Liver (tissue), 9 donors: Measurements from ENCODE around the gene PTPRD. TPM values are rescaled to one million over a fixed set of nuclear protein-coding genes. Genes with fewer than 3 reads are reported as not detected.

Experiments used
- DNase-seq: peaks from one replicate; pipeline ENCODE4 v3.0.0-alpha.2; 2017; ENCODE audit warnings: low spot score
- H3K27ac ChIP-seq, 2 donors: one replicate each; pipeline ENCODE4 v1.7.0; 2013; ENCODE audit warnings: inconsistent platforms in 2 of 2, low read length in 2 of 2, control low read depth in 1 of 2, low read depth in 1 of 2, mild to moderate bottlenecking in 1 of 2
- H3K27me3 ChIP-seq, 4 donors: one replicate each; pipeline versions ENCODE4 v1.6.1 to v1.7.0; 2013; ENCODE audit warnings: low read length in 3 of 4, inconsistent platforms in 1 of 4, mild to moderate bottlenecking in 1 of 4, moderate library complexity in 1 of 4; ENCODE audit not compliant: control insufficient read depth in 4 of 4, insufficient read depth in 4 of 4
- H3K36me3 ChIP-seq, 4 donors: one replicate each; pipeline versions ENCODE4 v1.6.1 to v1.7.0; 2013; ENCODE audit warnings: low read length in 3 of 4, mild to moderate bottlenecking in 3 of 4, low read depth in 1 of 4, moderate library complexity in 1 of 4; ENCODE audit not compliant: control insufficient read depth in 4 of 4, insufficient read depth in 3 of 4
- H3K4me1 ChIP-seq, 4 donors: one replicate each; pipeline versions ENCODE4 v1.6.1 to v1.7.0; 2013; ENCODE audit warnings: low read length in 3 of 4, mild to moderate bottlenecking in 3 of 4, moderate library complexity in 1 of 4; ENCODE audit not compliant: control insufficient read depth in 4 of 4, insufficient read depth in 4 of 4
- H3K4me3 ChIP-seq, 3 donors: one replicate each; pipeline versions ENCODE4 v1.6.1 to v1.7.0; 2013; ENCODE audit warnings: low read length in 3 of 3, control low read depth in 1 of 3, low read depth in 1 of 3, mild to moderate bottlenecking in 1 of 3
- H3K9ac ChIP-seq, 2 donors: one replicate each; pipeline ENCODE4 v1.7.0; 2013; ENCODE audit warnings: low read length in 2 of 2, mild to moderate bottlenecking in 2 of 2, moderate library complexity in 2 of 2, control low read depth in 1 of 2, low read depth in 1 of 2
- H3K9me3 ChIP-seq, 4 donors: one replicate each; pipeline versions ENCODE4 v1.6.1 to v1.7.0; 2013; ENCODE audit warnings: low read length in 3 of 4; ENCODE audit not compliant: control insufficient read depth in 4 of 4
- ATF3 ChIP-seq: IDR thresholded peaks from 2 replicates; pipeline ENCODE4 v1.6.1; 2016; ENCODE audit warnings: antibody characterized with exemption
- EGR1 ChIP-seq, 2 donors: IDR thresholded peaks; 2 replicates each; pipeline ENCODE4 v1.6.1; 2016 to 2018; ENCODE audit warnings: antibody characterized with exemption in 2 of 2, low read depth in 2 of 2
- FOXA1 ChIP-seq: IDR thresholded peaks from 2 replicates; pipeline ENCODE4 v1.6.1; 2016; ENCODE audit warnings: antibody characterized with exemption
- FOXA2 ChIP-seq: IDR thresholded peaks from 2 replicates; pipeline ENCODE4 v1.6.1; 2016; ENCODE audit warnings: antibody characterized with exemption
- GABPA ChIP-seq, 2 donors: IDR thresholded peaks in 1 of 2; conservative IDR thresholded peaks in 1 of 2; 2 replicates each; pipeline ENCODE4 v1.6.1; 2016; ENCODE audit warnings: antibody characterized with exemption in 2 of 2, mild to moderate bottlenecking in 1 of 2, moderate library complexity in 1 of 2
- HNF4A ChIP-seq, 2 donors: conservative IDR thresholded peaks; 2 replicates each; pipeline ENCODE4 v1.6.1; 2016; ENCODE audit warnings: antibody characterized with exemption in 2 of 2, mild to moderate bottlenecking in 2 of 2
- HNF4G ChIP-seq: IDR thresholded peaks from 2 replicates; pipeline ENCODE4 v1.6.1; 2016; ENCODE audit warnings: antibody characterized with exemption
- JUND ChIP-seq, 2 donors: IDR thresholded peaks; 2 replicates each; pipeline ENCODE4 v1.6.1; 2016; ENCODE audit warnings: antibody characterized with exemption in 2 of 2
- MAX ChIP-seq: IDR thresholded peaks from 2 replicates; pipeline ENCODE4 v1.6.1; 2016; ENCODE audit warnings: antibody characterized with exemption
- NR2F2 ChIP-seq: IDR thresholded peaks from 2 replicates; pipeline ENCODE4 v1.6.1; 2016; ENCODE audit warnings: antibody characterized with exemption
- RAD21 ChIP-seq, 2 donors: IDR thresholded peaks; 2 replicates each; pipeline ENCODE4 v1.6.1; 2016; ENCODE audit warnings: antibody characterized with exemption in 2 of 2, mild to moderate bottlenecking in 2 of 2
- RXRA ChIP-seq, 2 donors: IDR thresholded peaks; 2 replicates each; pipeline ENCODE4 v1.6.1; 2017 to 2018; ENCODE audit warnings: antibody characterized with exemption in 2 of 2, mild to moderate bottlenecking in 1 of 2
- SP1 ChIP-seq: IDR thresholded peaks from 2 replicates; pipeline ENCODE4 v1.6.1; 2018; ENCODE audit warnings: antibody characterized with exemption, mild to moderate bottlenecking
- TAF1 ChIP-seq: conservative IDR thresholded peaks from 2 replicates; pipeline ENCODE4 v1.6.1; 2016; ENCODE audit warnings: antibody characterized with exemption, mild to moderate bottlenecking
- YY1 ChIP-seq: IDR thresholded peaks from 2 replicates; pipeline ENCODE4 v1.6.1; 2016; ENCODE audit warnings: antibody characterized with exemption, mild to moderate bottlenecking
- ZBTB33 ChIP-seq: IDR thresholded peaks from 2 replicates; pipeline ENCODE4 v1.6.1; 2016; ENCODE audit warnings: antibody characterized with exemption
- WGBS: extraction: QIAGEN DNeasy Blood & Tissue Kit; methylation state at CpG from one replicate; pipeline ENCODE4 v1.1.7; 2013; 5-methylcytosine and 5-hydroxymethylcytosine counted together
- polyA plus RNA-seq, 2 donors: library from polyadenylated mRNA; stranded (reverse) in 1 of 2; unstranded in 1 of 2; fragments of 200-250 nt in 1 of 2; fragments of >200 nt in 1 of 2; fragmentation: Nextera tagmentation in 1 of 2; extraction: Ambion mirVana in 1 of 2; gene quantifications; one replicate each; pipeline versions ENCODE4 v1.2.1 to v1.2.3, GENCODE V29; 2013 to 2015
- total RNA-seq, 2 donors: library from RNA; depleted of rRNA; stranded (reverse); fragments of >200 nt; gene quantifications; one replicate each; pipeline ENCODE4 v1.2.3, GENCODE V29; 2014
- TF ChIP-seq, protein P1 (sequence below): IDR thresholded peaks from 2 replicates; pipeline ENCODE4 v1.6.1; 2016; ENCODE audit warnings: antibody characterized with exemption, mild to moderate bottlenecking
- TF ChIP-seq, protein P2 (sequence below): fragments of 150-350 bp; IDR thresholded peaks from 2 replicates; pipeline ENCODE4 v1.5.1; 2017; ENCODE audit warnings: improper control_type of control experiment, low read depth, low read length; ENCODE audit not compliant: missing input control
- donor health status: healthy.
- donor health status: healthy.
- donor health status: healthy.
- donor health status: healthy.
- donor health status: healthy.

The PTPRD gene
- total and polyA plus RNA-seq, 4 donors: 0.78 to 34.2 (median 4.7) TPM

- TF ChIP-seq NR2F2: no peak
- no peak for TF ChIP-seq GABPA (IDR thresholded peaks at IDR 0.05 in 1 of 2, conservative IDR thresholded peaks at IDR 0.05 in 1 of 2)
- TF ChIP-seq HNF4A (conservative IDR thresholded peaks at IDR 0.05): no peak
- TF ChIP-seq MAX: no peak
- TF ChIP-seq FOXA1: no peak
Observed at GRCh38 chr9:10172476-10172875, 440.3 kb downstream of the PTPRD start (continued).

DNA sequence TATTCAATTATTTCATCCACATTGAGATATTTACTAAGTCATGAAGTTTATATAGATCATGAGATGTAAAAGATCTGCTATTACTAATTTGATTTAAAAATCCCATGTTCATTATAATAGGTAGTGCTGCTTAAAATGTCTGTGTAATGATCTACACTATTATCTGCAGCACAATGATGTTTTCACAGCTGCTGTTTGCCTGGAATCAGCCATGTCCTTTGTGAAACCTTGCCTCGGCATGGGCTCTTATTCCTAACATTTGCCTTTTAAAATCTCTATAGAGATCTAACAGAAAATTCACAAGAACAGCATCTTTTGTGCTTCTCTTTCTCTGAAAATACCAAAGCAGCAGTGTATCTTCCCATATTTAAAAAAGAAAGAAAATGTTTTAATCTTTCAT lies 444.6 kb downstream of the PTPRD start:
- no peaks in the 10 kb centered on the region for H3K9me3 ChIP-seq
- H3K4me3 ChIP-seq: no peak overlapping the region
- H3K4me1 ChIP-seq: no peaks in the 10 kb centered on the region
- TF ChIP-seq RXRA (IDR thresholded peaks at IDR 0.05): no peak
- no peak for TF ChIP-seq RAD21 (IDR thresholded peaks at IDR 0.05)
- no peak for TF ChIP-seq EGR1 (IDR thresholded peaks at IDR 0.05; ENCODE audit: low read depth in 2 of 2)
- no peak for TF ChIP-seq NR2F2
- TF ChIP-seq, protein P1, sequence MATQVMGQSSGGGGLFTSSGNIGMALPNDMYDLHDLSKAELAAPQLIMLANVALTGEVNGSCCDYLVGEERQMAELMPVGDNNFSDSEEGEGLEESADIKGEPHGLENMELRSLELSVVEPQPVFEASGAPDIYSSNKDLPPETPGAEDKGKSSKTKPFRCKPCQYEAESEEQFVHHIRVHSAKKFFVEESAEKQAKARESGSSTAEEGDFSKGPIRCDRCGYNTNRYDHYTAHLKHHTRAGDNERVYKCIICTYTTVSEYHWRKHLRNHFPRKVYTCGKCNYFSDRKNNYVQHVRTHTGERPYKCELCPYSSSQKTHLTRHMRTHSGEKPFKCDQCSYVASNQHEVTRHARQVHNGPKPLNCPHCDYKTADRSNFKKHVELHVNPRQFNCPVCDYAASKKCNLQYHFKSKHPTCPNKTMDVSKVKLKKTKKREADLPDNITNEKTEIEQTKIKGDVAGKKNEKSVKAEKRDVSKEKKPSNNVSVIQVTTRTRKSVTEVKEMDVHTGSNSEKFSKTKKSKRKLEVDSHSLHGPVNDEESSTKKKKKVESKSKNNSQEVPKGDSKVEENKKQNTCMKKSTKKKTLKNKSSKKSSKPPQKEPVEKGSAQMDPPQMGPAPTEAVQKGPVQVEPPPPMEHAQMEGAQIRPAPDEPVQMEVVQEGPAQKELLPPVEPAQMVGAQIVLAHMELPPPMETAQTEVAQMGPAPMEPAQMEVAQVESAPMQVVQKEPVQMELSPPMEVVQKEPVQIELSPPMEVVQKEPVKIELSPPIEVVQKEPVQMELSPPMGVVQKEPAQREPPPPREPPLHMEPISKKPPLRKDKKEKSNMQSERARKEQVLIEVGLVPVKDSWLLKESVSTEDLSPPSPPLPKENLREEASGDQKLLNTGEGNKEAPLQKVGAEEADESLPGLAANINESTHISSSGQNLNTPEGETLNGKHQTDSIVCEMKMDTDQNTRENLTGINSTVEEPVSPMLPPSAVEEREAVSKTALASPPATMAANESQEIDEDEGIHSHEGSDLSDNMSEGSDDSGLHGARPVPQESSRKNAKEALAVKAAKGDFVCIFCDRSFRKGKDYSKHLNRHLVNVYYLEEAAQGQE: no peak
- no peak for TF ChIP-seq FOXA1
- H3K9ac ChIP-seq: no peak overlapping the region
- DNase-seq: no peak
- whole genome bisulfite sequencing: 58% methylated on average over 1 of the region's 1 CpG
- H3K27me3 ChIP-seq: no peaks in the 10 kb centered on the region
- H3K36me3 ChIP-seq: no peaks in the 10 kb centered on the region
- no peak overlapping the region for H3K27ac ChIP-seq

GRCh38 chr9:10148796-10149195 lies 464.0 kb downstream of the PTPRD start:
- no peaks in the 10 kb centered on the region for H3K9me3 ChIP-seq
- TF ChIP-seq ATF3: no peak
- TF ChIP-seq TAF1: no peak
- TF ChIP-seq ZBTB33: no peak
- TF ChIP-seq YY1: no peak
- no peak for TF ChIP-seq NR2F2
- no peak for TF ChIP-seq HNF4G
- no peak for TF ChIP-seq HNF4A (conservative IDR thresholded peaks at IDR 0.05)
- no peak for TF ChIP-seq RXRA (IDR thresholded peaks at IDR 0.05)
- TF ChIP-seq, protein P1: no peak
- TF ChIP-seq JUND (IDR thresholded peaks at IDR 0.05): no peak
- no peak for TF ChIP-seq SP1
- TF ChIP-seq GABPA (IDR thresholded peaks at IDR 0.05 in 1 of 2, conservative IDR thresholded peaks at IDR 0.05 in 1 of 2): no peak
- no peak for TF ChIP-seq MAX
- TF ChIP-seq RAD21 (IDR thresholded peaks at IDR 0.05): no peak
- no peak for TF ChIP-seq FOXA2
- TF ChIP-seq FOXA1: no peak
- no peak for TF ChIP-seq EGR1 (IDR thresholded peaks at IDR 0.05; ENCODE audit: low read depth in 2 of 2)
- TF ChIP-seq, protein P2, sequence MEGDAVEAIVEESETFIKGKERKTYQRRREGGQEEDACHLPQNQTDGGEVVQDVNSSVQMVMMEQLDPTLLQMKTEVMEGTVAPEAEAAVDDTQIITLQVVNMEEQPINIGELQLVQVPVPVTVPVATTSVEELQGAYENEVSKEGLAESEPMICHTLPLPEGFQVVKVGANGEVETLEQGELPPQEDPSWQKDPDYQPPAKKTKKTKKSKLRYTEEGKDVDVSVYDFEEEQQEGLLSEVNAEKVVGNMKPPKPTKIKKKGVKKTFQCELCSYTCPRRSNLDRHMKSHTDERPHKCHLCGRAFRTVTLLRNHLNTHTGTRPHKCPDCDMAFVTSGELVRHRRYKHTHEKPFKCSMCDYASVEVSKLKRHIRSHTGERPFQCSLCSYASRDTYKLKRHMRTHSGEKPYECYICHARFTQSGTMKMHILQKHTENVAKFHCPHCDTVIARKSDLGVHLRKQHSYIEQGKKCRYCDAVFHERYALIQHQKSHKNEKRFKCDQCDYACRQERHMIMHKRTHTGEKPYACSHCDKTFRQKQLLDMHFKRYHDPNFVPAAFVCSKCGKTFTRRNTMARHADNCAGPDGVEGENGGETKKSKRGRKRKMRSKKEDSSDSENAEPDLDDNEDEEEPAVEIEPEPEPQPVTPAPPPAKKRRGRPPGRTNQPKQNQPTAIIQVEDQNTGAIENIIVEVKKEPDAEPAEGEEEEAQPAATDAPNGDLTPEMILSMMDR: no peak
- H3K27me3 ChIP-seq: no peaks in the 10 kb centered on the region
- H3K4me3 ChIP-seq: no peak overlapping the region
- peaks cover 0 to 25% (median 6%) of the 10 kb centered on the region in 4 donors for H3K4me1 ChIP-seq
- H3K36me3 ChIP-seq: no peaks in the 10 kb centered on the region
- H3K27ac ChIP-seq: no peak overlapping the region
- H3K9ac ChIP-seq: no peak overlapping the region
- DNase-seq: no peak
